HEK293T (cell line): Measurements from ENCODE around the gene RPL15.
"Not testable (repeated sequence)": the region's sequence is repeated elsewhere in the genome, so short reads cannot be mapped to it uniquely, and the experiment has no call there.

Source experiments
- CTCF ChIA-PET: fragments of 350-600 bp; formaldehyde crosslinking; extraction: SDS; loops from one replicate; lab custom pipeline; 2021; ENCODE audit warnings: antibody characterized with exemption, inconsistent platforms; lab: Yijun Ruan, JAX
- POLR2A ChIA-PET: fragments of 350-600 bp; formaldehyde crosslinking; extraction: SDS; loops from one replicate; lab custom pipeline; 2020; ENCODE audit warnings: antibody characterized with exemption, inconsistent platforms; lab: Yijun Ruan, JAX
- DNase-seq: peaks from one replicate; pipeline ENCODE4 v3.0.0; 2012; ENCODE audit warnings: mixed read lengths; ENCODE audit errors: extremely low spot score
- ARNT ChIP-seq: fragments of 450-650 bp; IDR thresholded peaks from 2 replicates; pipeline ENCODE4 v1.6.1; 2017; ENCODE audit warnings: mild to moderate bottlenecking
- BHLHE40 ChIP-seq: fragments of 450-650 bp; IDR thresholded peaks from 2 replicates; pipeline ENCODE4 v1.6.1; 2016; ENCODE audit warnings: mild to moderate bottlenecking, moderate library complexity, borderline replicate concordance
- CTBP1 ChIP-seq: fragments of 450-650 bp; IDR thresholded peaks from 2 replicates; pipeline ENCODE4 v1.6.1; 2016; ENCODE audit warnings: borderline replicate concordance
- ELF4 ChIP-seq: fragments of 450-650 bp; IDR thresholded peaks from 2 replicates; pipeline ENCODE4 v1.6.1; 2017; ENCODE audit warnings: antibody characterized with exemption
- FOXA1 ChIP-seq: fragments of 450-650 bp; IDR thresholded peaks from 2 replicates; pipeline ENCODE4 v1.6.1; 2016; ENCODE audit warnings: mild to moderate bottlenecking
- FOXK2 ChIP-seq: fragments of 450-650 bp; IDR thresholded peaks from 2 replicates; pipeline ENCODE4 v1.6.1; 2016; ENCODE audit warnings: mild to moderate bottlenecking
- FOXM1 ChIP-seq: fragments of 450-650 bp; IDR thresholded peaks from 2 replicates; pipeline ENCODE4 v1.6.1; 2017; ENCODE audit warnings: mild to moderate bottlenecking, borderline replicate concordance
- HDGF ChIP-seq: fragments of 450-650 bp; IDR thresholded peaks from 2 replicates; pipeline ENCODE4 v1.6.1; 2017; ENCODE audit warnings: antibody characterized with exemption, borderline replicate concordance
- L3MBTL2 ChIP-seq: fragments of 450-650 bp; conservative IDR thresholded peaks from 2 replicates; pipeline ENCODE4 v1.6.1; 2016; ENCODE audit warnings: mild to moderate bottlenecking
- LEF1 ChIP-seq: fragments of 450-650 bp; IDR thresholded peaks from 2 replicates; pipeline ENCODE4 v1.6.1; 2017; ENCODE audit warnings: mild to moderate bottlenecking, borderline replicate concordance
- NFRKB ChIP-seq: fragments of 450-650 bp; IDR thresholded peaks from 2 replicates; pipeline ENCODE4 v1.6.1; 2016; ENCODE audit warnings: mild to moderate bottlenecking, moderate library complexity
- SP1 ChIP-seq: fragments of 450-650 bp; IDR thresholded peaks from 2 replicates; pipeline ENCODE4 v1.6.1; 2017
- SUZ12 ChIP-seq: fragments of 450-650 bp; IDR thresholded peaks from 2 replicates; pipeline ENCODE4 v1.6.1; 2016; ENCODE audit warnings: mild to moderate bottlenecking
- TARDBP ChIP-seq: fragments of 450-650 bp; IDR thresholded peaks from 2 replicates; pipeline ENCODE4 v1.6.1; 2016
- ZNF384 ChIP-seq: fragments of 450-650 bp; IDR thresholded peaks from 2 replicates; pipeline ENCODE4 v1.6.1; 2016
- TF ChIP-seq, protein P1 (sequence below): fragments of 450-650 bp; IDR thresholded peaks from 2 replicates; pipeline ENCODE4 v1.6.1; 2016

Gene RPL15

GRCh38 chr3:23895181-23895580, 21.8 kb upstream of the RPL15 start:
- TF ChIP-seq, protein P1, sequence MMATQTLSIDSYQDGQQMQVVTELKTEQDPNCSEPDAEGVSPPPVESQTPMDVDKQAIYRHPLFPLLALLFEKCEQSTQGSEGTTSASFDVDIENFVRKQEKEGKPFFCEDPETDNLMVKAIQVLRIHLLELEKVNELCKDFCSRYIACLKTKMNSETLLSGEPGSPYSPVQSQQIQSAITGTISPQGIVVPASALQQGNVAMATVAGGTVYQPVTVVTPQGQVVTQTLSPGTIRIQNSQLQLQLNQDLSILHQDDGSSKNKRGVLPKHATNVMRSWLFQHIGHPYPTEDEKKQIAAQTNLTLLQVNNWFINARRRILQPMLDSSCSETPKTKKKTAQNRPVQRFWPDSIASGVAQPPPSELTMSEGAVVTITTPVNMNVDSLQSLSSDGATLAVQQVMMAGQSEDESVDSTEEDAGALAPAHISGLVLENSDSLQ, result no peak
- no peak for TF ChIP-seq SUZ12
- no peak for TF ChIP-seq ZNF384
- no peak for DNase-seq
- ChIA-PET POLR2A (no interaction called here), CTCF (no interaction called here)

DNA sequence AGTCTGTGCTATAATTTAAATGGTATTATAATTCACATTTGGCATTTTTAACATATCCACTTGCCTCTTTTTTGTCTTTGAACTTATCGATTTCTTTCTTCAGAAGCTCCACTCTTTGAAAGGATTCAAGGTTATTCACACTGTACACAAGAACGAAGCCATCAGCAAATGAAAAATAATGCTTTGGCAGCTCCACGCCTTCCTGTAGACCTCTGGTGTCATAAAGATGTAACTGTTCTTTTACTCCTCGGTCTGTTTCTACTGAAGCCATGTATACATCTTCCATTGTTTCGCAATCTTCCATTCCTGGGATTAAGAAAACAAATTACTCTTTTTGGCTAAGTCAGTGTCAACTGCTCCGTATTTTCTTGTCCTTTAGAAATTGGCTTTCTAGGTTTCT, 16.2 kb upstream of the RPL15 start:
- ChIA-PET CTCF (no interaction called here), POLR2A (interaction anchor here (1.0 kb wide), 1 partner anchor 16 kb away, joined by 3 read pairs; the partner anchor contains the start of genes NKIRAS1 and RPL15)
- TF ChIP-seq FOXK2, result no peak
- no peak for DNase-seq

GRCh38 chr3:23904545-23904944, 12.4 kb upstream of the RPL15 start:
- POLR2A ChIA-PET, result no interaction called here
- DNase-seq, result no peak
- TF ChIP-seq BHLHE40, result no peak
- TF ChIP-seq NFRKB, result no peak
- no peak for TF ChIP-seq SP1
- CTCF ChIA-PET, result no interaction called here

DNA sequence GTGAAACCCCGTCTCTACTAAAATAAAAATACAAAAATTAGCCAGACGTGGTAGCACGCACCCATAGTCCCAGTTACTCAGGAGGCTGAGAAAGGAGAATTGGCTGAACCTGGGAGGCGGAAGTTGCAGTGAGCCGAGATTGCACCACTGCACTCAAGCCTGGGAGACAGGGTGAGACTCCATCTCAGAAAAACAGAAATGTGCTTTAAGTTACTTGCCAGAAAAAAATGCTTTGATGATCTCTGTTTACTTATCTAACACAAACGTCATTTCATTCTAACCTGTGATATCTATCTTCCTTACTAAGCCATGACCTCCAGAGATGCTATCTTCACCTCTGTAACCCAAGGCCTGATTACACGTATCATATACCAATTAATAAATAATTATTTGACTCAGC, 7.6 kb upstream of the RPL15 start:
- CTCF ChIA-PET, result no interaction called here
- POLR2A ChIA-PET, result no interaction called here
- no peak for DNase-seq
- no peak for TF ChIP-seq ARNT
- no peak for TF ChIP-seq SP1
- no peak for TF ChIP-seq ZNF384
- no peak for TF ChIP-seq FOXA1
- no peak for TF ChIP-seq FOXM1
- TF ChIP-seq HDGF, result no peak
- TF ChIP-seq, protein P1, result no peak
- TF ChIP-seq NFRKB, result no peak
- TF ChIP-seq CTBP1, result no peak
- TF ChIP-seq BHLHE40, result no peak
- no peak for TF ChIP-seq L3MBTL2
- no peak for TF ChIP-seq ELF4
- no peak for TF ChIP-seq SUZ12
- no peak for TF ChIP-seq FOXK2
- no peak for TF ChIP-seq LEF1
- no peak for TF ChIP-seq TARDBP

- ChIA-PET POLR2A (no interaction called here), CTCF (no interaction called here)
- TF ChIP-seq BHLHE40, result no peak
- no peak for TF ChIP-seq NFRKB
- no peak for TF ChIP-seq SUZ12
- no peak for TF ChIP-seq ELF4
- no peak for TF ChIP-seq L3MBTL2
- TF ChIP-seq FOXM1, result no peak
- TF ChIP-seq CTBP1, result no peak
- DNase-seq, result no peak
Measured at GRCh38 chr3:23911397-23911796, 5.5 kb upstream of the RPL15 start.

DNA sequence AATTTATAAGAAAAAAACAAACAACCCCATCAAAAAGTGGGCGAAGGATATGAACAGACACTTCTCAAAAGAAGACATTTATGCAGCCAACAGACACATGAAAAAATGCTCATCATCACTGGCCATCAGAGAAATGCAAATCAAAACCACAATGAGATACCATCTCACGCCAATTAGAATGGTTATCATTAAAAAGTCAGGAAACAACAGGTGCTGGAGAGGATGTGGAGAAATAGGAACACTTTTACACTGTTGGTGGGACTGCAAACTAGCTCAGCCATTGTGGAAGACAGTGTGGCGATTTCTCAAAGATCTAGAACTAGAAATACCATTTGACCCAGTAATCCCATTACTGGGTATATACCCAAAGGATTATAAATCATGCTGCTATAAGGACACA, 4.6 kb upstream of the RPL15 start:
- DNase-seq, POLR2A ChIA-PET, CTCF ChIA-PET: not testable (repeated sequence)

DNA sequence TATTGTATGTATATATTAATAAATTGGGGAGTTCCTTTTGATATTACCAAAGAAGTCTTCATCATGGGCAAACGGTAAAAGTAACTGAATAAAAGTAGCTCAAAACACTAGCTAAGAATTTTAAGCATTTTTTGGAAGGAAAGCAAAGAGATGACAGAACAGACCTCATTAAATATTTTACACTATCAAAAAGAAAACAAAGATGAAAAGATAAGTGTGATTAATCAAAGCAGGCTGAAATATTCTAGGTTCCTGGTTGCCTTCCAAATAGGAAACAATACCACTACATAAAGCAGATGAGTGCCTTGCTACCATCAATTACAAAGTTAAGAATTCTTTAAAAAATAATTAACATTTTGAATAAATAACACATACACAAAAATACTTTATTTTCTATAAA, 3.8 kb upstream of the RPL15 start:
- no peak for DNase-seq
- ChIA-PET CTCF (no interaction called here), POLR2A (no interaction called here)
- TF ChIP-seq ARNT (no peak), BHLHE40 (no peak), TARDBP (no peak), SUZ12 (no peak), HDGF (no peak), FOXK2 (no peak), CTBP1 (no peak)
- TF ChIP-seq, protein P1, result no peak

- TF ChIP-seq, protein P1, result peak; percentile 59
- TF ChIP-seq CTBP1, result no peak
- no peak for DNase-seq
- ChIA-PET POLR2A (no interaction called here), CTCF (interaction anchor here (0.6 to 0.7 kb wide), 3 partner anchors 22 to 858 kb away, joined by 4 to 8 read pairs (median 7); no protein-coding TSS in a partner anchor)
Measured at GRCh38 chr3:23913873-23914743, 2.8 kb upstream of the RPL15 start.
